Testis (tissue), 5 donors: ENCODE results near the gene TRAF3IP3. TPM values are rescaled to one million over a fixed set of nuclear protein-coding genes. Genes with fewer than 3 reads are reported as not detected.

ENCODE experiments used
- DNase-seq: peaks from one replicate; pipeline ENCODE4 v3.0.0-alpha.2; 2019
- H3K27ac ChIP-seq, 2 donors: fragments of 200-600 bp; sonication (generic); one replicate each; pipeline ENCODE4 v1.5.1; 2019
- H3K27me3 ChIP-seq: fragments of 200-600 bp; sonication (generic); one replicate; pipeline ENCODE4 v1.5.1; 2019
- H3K36me3 ChIP-seq: fragments of 200-600 bp; sonication (generic); one replicate; pipeline ENCODE4 v1.5.1; 2017; ENCODE audit warnings: low read depth; ENCODE audit errors: missing control alignments
- H3K4me1 ChIP-seq: fragments of 200-600 bp; sonication (generic); one replicate; pipeline ENCODE4 v1.5.1; 2019
- H3K4me3 ChIP-seq, 2 donors: fragments of 200-600 bp; sonication (generic); one replicate each; pipeline ENCODE4 v1.5.1; 2017 to 2019
- H3K9me3 ChIP-seq: fragments of 200-600 bp; sonication (generic); one replicate; pipeline ENCODE4 v1.5.1; 2017
- CTCF ChIP-seq, 3 experiments: fragments of 450-650 bp in 2 of 3; fragments of 200-600 bp in 1 of 3; sonication (generic) in 1 of 3; IDR thresholded peaks; one replicate each; pipeline ENCODE4 v1.5.1; 2016 to 2019; ENCODE audit warnings: antibody characterized with exemption in 3 of 3, mild to moderate bottlenecking in 2 of 3, moderate library complexity in 1 of 3
- POLR2A ChIP-seq: fragments of 450-650 bp; IDR thresholded peaks from one replicate; pipeline ENCODE4 v1.6.1; 2017; ENCODE audit warnings: antibody characterized with exemption, mild to moderate bottlenecking, moderate library complexity
- WGBS, 2 donors: methylation state at CpG; one replicate each; pipeline ENCODE4 v1.1.5; 2018; 5-methylcytosine and 5-hydroxymethylcytosine counted together
- intact Hi-C: fragments of 100-400 bp; cut with DNase I; formaldehyde crosslinking; loops from one replicate; pipeline ENCODE4 v1.15.1; 2023; ENCODE audit warnings: low total_unique reads
- long read RNA-seq, 2 donors: transcript quantifications; one replicate each; lab custom pipeline, GENCODE V29; 2026
- polyA plus RNA-seq: library from polyadenylated mRNA; stranded (reverse); fragments of 350-450 nt; fragmentation: Illumina TruSeq; extraction: RNeasy Lipid Tissue Mini Kit (QIAGEN cat#74804); gene quantifications from one replicate; pipeline ENCODE4 v1.2.3, GENCODE V29; 2014; ENCODE audit warnings: low read depth, low replicate concordance; ENCODE audit not compliant: insufficient read depth
- total RNA-seq, 2 donors: library from RNA; depleted of rRNA; stranded (reverse); fragments of >200 nt; gene quantifications; one replicate each; pipeline ENCODE4 v1.2.3, GENCODE V29; 2016

Gene TRAF3IP3
- total RNA-seq = 1 to 10 TPM in 1 of 2 donors, under 1 TPM in 1; 0.63 to 3.3 TPM
- 9.2 TPM for polyA plus RNA-seq
- long read RNA-seq, donor 1, partial matches to known transcripts = 12 of 12 reads
- long read RNA-seq, donor 1, other reads (novel, unspliced or antisense) = 0 of 12 reads
- long read RNA-seq, donor 2 = 0 reads

GRCh38 chr1:209755926-209756614 lies at the start of gene TRAF3IP3:
TSS of gene TRAF3IP3 (plus strand) at chr1:209756053. CDS start at chr1:209760040, 3,987 bp downstream.
- Histone ChIP-seq H3K27me3 (no peaks in the 10 kb centered on the region), H3K4me1 (no peaks in the 10 kb centered on the region), H3K27ac (no peak within 1 kb of the TSS), H3K4me3 (no peak within 1 kb of the TSS), H3K9me3 (no peaks in the 10 kb centered on the region), H3K36me3 (no peaks in the 10 kb centered on the region)
- intact Hi-C loops = no loop called here
- peak; percentile 37 for DNase-seq
- TF ChIP-seq POLR2A = no peak
- no peak for TF ChIP-seq CTCF (IDR thresholded peaks at IDR 0.05)
- 65 to 70% methylated on average over 10 of the region's 10 CpGs for WGBS, 2 donors

- intact Hi-C loops = no loop called here
- no peaks in the 10 kb centered on the region for H3K36me3 ChIP-seq
- 90 to 99% methylated on average over 3 of the region's 3 CpGs for WGBS, 2 donors
- no peak overlapping the region for H3K4me3 ChIP-seq
- H3K27ac ChIP-seq = no peak overlapping the region
- no peak for DNase-seq
- TF ChIP-seq CTCF (IDR thresholded peaks at IDR 0.05) = no peak
- TF ChIP-seq POLR2A = no peak
- H3K27me3 ChIP-seq = no peaks in the 10 kb centered on the region
- H3K4me1 ChIP-seq = peaks cover 9% of the 10 kb centered on the region
- H3K9me3 ChIP-seq = no peaks in the 10 kb centered on the region
Measured at GRCh38 chr1:209706622-209707021, 49.2 kb upstream of the TRAF3IP3 start.

- H3K9me3 ChIP-seq = no peaks in the 10 kb centered on the region
- H3K27ac ChIP-seq = no peak overlapping the region
- no peaks in the 10 kb centered on the region for H3K27me3 ChIP-seq
- TF ChIP-seq POLR2A (no peak), CTCF (IDR thresholded peaks at IDR 0.05) (no peak)
- DNase-seq = no peak
- intact Hi-C loops = no loop called here
- peaks cover 9% of the 10 kb centered on the region for H3K4me1 ChIP-seq
- no peaks in the 10 kb centered on the region for H3K36me3 ChIP-seq
- H3K4me3 ChIP-seq = no peak overlapping the region
- 70 to 88% methylated on average over 1 of the region's 1 CpG for WGBS, 2 donors
Measured at GRCh38 chr1:209707308-209707707, 48.5 kb upstream of the TRAF3IP3 start.

- no peaks in the 10 kb centered on the region for H3K27me3 ChIP-seq
- H3K27ac ChIP-seq = no peak overlapping the region
- DNase-seq = no peak
- H3K4me3 ChIP-seq = no peak overlapping the region
- H3K36me3 ChIP-seq = no peaks in the 10 kb centered on the region
- no peaks in the 10 kb centered on the region for H3K9me3 ChIP-seq
- intact Hi-C loops = no loop called here
- 72 to 73% methylated on average over 4 of the region's 4 CpGs for WGBS, 2 donors
- peaks cover 9% of the 10 kb centered on the region for H3K4me1 ChIP-seq
- TF ChIP-seq CTCF (IDR thresholded peaks at IDR 0.05) = no peak
- TF ChIP-seq POLR2A = no peak
Measured at GRCh38 chr1:209708297-209708696, 47.6 kb upstream of the TRAF3IP3 start.

GRCh38 chr1:209710093-209710492 lies 45.8 kb upstream of the TRAF3IP3 start:
- DNase-seq = no peak
- no peaks in the 10 kb centered on the region for H3K27me3 ChIP-seq
- no peak overlapping the region for H3K27ac ChIP-seq
- WGBS, 2 donors = 85 to 93% methylated on average over 2 of the region's 2 CpGs
- H3K9me3 ChIP-seq = no peaks in the 10 kb centered on the region
- no peak overlapping the region for H3K4me3 ChIP-seq
- intact Hi-C loops = no loop called here
- TF ChIP-seq CTCF (IDR thresholded peaks at IDR 0.05) = no peak
- no peak for TF ChIP-seq POLR2A
- H3K4me1 ChIP-seq = no peaks in the 10 kb centered on the region
- no peaks in the 10 kb centered on the region for H3K36me3 ChIP-seq
